Activated naive CD8-positive, alpha-beta T cell treated with anti-CD3 and anti-CD28 coated beads, Interleukin-2, amount 50 U/mL, for 16 hours (primary cell): ENCODE data around the gene PC.
"Not testable (repeated sequence)": the region's sequence is repeated elsewhere in the genome, so short reads cannot be mapped to it uniquely, and the experiment has no call there.

Experiments
- DNase-seq: peaks from one replicate; pipeline ENCODE4 v3.0.0-alpha.2; 2020; ENCODE audit warnings: low read depth, low spot score

Gene PC, protein sequence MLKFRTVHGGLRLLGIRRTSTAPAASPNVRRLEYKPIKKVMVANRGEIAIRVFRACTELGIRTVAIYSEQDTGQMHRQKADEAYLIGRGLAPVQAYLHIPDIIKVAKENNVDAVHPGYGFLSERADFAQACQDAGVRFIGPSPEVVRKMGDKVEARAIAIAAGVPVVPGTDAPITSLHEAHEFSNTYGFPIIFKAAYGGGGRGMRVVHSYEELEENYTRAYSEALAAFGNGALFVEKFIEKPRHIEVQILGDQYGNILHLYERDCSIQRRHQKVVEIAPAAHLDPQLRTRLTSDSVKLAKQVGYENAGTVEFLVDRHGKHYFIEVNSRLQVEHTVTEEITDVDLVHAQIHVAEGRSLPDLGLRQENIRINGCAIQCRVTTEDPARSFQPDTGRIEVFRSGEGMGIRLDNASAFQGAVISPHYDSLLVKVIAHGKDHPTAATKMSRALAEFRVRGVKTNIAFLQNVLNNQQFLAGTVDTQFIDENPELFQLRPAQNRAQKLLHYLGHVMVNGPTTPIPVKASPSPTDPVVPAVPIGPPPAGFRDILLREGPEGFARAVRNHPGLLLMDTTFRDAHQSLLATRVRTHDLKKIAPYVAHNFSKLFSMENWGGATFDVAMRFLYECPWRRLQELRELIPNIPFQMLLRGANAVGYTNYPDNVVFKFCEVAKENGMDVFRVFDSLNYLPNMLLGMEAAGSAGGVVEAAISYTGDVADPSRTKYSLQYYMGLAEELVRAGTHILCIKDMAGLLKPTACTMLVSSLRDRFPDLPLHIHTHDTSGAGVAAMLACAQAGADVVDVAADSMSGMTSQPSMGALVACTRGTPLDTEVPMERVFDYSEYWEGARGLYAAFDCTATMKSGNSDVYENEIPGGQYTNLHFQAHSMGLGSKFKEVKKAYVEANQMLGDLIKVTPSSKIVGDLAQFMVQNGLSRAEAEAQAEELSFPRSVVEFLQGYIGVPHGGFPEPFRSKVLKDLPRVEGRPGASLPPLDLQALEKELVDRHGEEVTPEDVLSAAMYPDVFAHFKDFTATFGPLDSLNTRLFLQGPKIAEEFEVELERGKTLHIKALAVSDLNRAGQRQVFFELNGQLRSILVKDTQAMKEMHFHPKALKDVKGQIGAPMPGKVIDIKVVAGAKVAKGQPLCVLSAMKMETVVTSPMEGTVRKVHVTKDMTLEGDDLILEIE

DNA sequence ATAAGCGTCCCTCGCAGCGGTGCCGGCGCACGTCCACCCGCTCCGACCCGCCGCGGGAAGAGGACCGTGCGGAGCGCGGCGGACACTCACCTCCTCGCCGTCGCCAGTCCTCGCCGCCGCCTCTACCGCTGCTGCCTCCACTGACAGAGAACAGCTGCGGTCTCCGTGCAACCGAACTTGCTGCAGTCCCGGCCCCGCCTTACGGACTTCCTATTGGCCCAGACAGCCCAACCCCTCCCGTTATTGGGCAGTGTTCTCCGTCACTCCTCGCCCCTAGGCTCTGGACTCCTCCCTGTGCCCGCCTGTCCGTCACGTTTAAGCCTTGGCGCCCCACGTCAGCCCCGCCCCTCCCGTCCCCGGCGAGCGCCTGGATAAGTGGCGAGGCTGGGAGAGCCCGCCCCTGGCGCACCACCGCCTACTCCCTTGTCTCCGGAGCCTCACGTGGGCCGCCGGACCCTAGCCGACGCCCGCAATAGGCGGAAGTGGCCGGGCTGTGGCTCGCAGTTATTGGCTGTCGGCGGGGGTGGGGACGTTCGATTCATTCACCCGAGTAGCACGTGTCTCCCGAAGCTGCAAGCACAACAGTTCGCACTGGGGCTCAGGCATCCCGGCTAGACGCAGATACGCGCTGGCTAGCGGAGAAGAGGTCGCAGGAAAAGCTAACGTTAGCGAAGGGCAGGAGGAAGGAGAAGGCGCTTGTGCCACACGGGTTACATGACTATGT lies at the start of gene PC:
TSS of gene PC (minus strand) at position 152 of the 724 bp plus-strand sequence. CDS start 86,224 bp downstream, outside the sequence.
- peak; percentile 92 for DNase-seq

DNA sequence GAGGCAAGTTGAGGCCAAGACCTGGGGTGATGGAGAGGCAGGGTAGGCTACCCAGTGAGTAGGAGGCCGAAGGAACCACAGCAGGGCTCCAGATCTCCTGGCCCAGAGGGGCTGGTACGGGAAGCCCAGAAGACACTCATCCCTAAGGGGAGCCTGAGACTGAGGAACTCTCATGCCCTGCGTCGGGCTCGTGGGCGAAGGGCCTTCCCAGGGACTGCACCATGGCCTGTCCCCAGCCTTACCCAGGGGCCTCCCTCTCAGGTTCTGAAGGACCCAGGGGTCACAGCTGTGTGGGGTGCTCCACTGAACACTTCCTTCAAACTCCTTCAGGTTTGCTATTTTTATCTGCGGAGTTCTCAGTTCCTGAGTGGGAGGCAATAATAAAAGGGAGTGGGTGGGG lies 48.9 kb upstream of the PC start:
- DNase-seq = no peak

DNA sequence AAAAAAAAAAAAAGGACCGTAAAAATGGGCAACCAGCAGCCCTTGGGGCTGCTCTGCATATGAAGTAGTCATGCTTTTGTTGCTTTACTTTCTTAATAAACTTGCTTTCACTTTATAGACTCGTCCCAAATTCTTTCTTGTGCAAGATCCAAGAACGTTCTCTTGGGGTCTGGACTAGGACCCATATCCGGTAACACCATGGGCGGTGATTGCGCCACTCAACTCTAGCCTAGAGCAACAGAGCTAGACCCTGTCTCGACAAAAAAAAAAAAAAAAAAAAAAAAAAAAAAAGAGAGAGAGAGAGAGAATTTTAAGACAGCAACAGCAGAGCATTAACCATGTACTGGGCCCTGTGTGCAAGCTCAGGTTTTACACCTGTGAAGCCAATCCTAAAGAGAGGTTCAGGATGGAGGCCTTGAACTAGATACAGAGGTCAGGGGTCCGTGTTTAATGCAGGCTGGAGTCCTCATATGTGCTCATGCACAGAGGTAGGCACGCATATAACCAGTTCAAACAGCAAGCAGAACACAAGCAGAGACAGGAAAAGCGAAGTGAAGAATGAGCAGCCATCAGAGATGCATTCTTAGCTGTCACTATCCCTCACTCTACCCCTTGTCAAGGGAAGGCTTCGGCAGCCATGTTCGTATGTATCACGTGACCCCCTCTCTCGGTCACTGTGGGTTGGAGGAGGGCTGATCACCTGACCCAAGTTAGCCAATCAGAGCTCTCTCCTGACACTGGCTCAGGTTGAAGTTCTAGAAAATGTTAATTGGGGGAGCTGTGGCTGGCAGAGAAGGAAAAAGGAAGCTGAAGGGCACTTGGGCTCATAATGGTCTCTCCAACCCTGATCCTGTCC lies 48.1 kb upstream of the PC start:
- DNase-seq = no peak

DNA sequence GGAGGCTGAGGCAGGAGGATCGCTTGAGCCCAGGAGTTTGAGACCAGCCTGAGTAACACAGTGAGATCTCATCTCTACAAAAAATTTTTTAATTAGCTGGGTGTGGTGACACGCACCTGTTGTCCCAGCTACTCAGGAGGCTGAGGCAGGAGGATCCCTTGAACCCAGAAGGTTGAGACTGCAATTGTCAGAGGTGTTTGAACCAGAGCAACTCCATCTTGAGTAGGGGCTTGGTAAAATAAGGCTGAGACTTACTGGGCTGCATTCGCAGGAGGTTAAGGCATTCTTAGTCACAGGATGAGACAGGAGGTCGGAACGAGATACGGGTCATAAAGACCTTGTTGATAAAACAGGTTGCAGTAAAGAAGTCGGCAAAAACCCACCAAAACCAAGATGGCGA lies 47.0 kb upstream of the PC start:
- not testable (repeated sequence) for DNase-seq

DNA sequence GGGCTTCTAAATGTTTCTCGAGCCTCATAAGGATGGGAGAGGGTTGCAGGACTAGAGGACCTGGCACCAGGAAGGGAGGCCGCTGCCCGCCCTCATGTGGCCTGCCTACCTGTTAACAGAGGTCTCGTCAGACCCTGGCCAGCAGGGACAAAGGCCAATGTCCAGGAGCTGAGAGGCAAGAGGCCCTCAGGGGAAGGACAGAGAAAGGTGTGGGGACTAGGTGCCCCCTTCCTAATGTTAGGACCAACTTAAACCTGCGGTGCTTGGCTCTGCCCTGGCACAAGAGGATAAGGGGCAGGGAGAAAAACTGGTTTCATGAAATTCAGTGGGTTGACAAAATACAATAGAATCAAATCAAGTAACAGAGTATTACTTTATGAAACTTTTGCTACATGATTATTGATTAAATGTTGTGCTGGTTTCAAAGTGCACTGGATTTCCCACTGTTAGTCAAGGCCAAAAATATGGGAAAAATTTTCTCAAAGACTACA lies 44.8 kb upstream of the PC start:
- no peak for DNase-seq

DNA sequence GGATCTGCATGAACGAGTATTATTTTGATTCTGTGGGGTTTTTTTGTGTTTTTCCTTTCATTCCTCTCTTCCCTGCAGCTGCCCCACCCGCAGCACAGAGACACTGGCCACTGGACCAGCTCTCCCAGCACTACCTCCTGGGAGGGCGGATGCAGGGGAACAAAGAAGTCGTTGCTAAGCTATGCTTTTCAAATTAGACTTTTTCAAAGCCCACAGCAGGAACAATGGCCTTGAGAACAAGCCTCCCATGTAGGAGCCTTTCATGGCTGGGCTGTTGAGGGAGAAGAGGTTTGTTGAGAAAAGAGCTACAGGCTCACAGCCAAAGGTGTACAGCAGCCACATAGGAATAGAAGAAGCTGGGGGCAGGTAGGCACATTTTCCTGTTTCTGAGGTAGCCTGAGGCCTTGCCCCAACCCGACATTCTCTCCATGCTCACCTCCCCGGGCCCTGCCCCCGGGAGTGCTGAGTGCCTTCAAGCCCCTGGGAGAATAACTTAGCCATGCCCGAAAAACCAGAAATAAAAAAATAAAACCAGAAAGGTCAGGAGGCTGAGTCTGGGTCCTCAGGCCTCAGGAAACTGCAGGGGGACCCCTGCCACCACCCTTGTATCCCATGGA lies 44.2 kb upstream of the PC start:
- DNase-seq = no peak

DNA sequence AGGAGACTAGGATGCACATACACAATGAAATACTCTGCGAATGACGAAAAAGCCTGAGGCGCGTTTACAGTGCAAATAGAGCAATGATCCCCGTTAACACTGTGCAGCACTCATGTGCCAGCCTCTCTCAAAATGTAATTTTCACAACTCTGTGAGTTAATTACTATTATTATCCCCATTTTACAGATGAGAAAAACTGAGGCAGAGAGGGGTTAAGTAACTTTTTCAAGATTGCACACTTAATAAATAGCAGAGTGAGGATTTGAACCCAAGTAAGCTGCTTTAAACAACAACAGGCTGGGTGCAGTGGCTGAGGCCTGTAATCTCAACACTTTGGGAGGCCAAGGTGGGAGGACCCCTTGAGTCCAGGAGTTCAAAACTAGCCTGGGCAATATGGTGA lies 43.1 kb upstream of the PC start:
- DNase-seq = no peak

DNA sequence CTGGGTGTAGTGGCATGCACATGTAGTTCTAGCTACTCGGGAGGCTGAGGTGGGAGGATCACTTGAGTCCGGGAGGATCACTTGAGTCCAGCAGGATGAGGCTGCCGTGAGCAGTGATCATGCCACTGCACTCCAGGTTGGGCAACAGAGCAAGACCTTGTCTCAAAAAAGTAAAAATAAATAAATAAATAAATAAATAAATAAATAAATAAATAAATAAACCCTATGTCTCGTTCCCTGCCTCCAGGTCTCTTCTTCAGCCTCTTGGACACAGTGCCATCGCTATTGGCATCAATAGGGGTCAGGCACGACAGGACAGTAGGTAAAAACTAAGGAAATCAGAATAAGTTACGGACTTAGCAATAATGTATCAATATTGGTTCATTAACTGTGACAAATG lies 41.4 kb upstream of the PC start:
- no peak for DNase-seq

DNA sequence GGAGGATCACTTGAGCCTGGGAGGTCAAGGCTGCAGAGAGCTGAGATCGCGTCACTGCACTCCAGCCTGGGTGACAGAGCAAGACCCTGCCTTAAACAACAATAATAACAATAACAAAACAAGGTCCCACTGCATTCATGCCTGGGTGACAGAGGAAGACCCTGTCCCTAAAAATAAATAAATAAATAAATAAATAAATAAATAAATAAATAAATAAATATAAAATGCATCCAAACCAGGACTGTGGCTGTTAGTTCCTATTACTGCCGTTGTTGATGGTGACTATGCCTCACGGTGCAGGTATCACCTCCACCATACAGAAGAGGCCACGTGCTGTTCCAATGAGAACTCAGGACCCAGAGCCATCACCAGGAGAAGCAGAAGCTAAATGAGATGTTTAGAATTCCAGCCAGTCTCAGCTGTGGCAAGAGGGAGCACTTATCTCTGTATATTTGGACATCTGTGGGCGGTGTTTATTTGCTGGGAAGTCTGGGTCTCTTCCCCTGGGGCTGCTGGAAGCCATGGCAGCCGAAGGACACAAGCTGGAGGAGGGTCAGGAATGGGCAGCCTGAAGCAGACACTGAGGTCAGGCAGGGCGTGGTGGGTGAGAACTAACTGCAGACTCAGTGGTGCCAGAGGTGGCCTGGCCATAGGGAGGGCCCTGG lies 38.6 kb upstream of the PC start:
- DNase-seq = no peak

DNA sequence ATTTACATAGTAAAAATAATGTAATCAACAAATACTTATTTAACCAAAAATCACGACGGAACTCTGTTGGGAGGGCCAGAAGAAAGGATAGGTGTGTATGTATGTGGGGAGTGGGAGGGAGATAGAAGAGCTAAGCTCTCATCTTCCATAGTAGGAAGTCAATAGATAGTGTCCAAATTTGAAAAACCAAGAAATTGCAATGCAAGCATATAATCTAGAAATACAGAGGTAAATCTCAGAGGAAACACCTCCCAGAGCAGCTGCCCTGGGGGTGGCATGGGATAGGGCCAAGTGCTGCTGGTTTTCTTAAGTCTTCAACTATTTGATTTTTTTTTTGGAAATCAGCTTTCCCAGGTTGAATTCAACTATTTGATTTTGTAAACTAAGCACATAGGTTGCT lies 33.9 kb upstream of the PC start:
- no peak for DNase-seq

DNA sequence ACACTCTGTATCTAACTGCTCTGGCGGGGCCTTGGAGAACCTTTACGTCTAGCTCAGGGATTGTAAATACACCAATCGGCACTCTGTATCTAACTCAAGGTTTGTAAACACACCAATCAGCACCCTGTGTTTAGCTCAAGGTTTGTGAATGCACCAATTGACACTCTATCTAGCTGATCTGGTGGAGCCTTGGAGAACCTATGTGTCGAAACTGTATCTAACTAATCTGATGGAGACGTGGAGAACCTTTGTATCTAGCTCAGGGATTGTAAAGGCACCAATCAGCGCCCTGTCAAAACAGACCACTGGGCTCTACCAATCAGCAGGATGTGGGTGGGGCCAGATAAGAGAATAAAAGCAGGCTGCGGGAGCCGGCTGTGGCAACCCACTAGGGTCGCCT lies 31.2 kb upstream of the PC start:
- DNase-seq = not testable (repeated sequence)

DNA sequence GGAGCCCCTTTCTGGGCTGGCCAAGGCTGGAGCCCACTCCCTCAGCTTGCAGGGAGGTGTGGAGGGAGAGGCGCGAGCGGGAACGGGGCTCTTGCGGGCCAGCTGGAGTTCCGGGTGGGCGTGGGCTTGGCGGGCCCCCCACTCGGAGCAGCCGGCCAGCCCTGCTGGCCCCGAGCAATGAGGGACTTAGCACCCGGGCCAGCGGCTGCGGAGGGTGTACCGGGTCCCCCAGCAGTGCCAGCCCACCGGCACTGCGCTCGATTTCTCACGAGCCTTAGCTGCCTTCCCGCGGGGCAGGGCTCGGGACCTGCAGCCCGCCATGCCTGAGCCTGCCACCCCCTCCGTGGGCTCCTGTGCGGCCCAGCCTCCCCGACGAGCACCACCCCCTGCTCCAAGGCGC lies 30.6 kb upstream of the PC start:
- DNase-seq = not testable (repeated sequence)

DNA sequence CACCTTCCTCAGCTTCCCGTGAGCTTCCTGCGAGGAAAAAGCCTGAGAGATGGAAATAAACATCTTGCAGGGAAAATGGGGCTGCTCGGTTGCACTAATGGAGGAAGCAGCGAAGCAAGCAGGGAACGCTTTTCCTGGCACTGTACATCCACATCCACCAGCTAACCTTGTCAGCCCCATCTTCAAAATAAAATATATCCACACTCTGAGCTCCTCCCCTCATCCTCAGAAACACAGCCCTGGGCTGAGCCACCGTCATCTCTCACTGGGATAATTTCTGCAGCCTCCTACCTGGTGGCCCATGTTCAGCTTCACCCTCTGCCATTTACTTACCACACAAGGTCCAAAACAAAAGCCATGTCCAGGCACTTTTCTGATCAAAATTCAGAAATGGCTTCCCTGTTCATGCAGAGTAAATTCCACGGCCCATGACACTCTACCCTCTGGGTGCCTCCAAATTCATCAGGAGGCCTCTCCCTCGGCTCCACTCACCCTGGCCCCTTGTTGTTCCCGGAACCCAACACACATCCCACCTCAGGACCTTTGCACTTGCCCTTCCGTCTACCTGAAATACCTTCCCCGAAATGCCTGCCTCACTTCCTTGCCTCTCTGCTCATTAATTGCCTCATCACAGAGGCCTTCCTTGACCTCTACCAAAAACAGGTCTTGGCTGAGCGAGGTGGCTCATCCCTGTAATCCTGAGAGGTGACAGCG lies 29.9 kb upstream of the PC start:
- DNase-seq = no peak

DNA sequence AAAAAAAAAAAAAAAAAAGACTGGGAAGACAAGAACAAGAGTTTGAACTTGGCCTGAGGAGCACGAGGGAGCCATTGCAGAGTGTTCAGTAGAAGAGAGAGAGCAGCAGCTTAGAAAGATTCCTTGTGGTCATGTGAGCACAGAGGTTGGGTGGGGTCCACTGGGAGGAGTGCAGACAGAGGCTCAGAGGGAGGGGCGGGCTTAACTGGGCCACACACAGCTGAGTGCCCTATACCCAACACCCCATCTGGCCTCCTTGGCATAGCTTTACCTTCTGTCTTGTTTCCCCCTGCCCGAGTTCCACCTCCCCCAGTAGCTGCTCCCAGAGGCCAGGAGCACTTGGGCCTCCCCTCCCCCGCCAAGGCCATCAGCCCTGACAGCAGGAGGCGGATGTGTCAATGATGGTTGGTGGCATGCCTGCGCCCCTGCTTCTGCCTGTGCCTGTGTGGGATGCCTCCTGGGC lies 29.0 kb upstream of the PC start:
- no peak for DNase-seq

DNA sequence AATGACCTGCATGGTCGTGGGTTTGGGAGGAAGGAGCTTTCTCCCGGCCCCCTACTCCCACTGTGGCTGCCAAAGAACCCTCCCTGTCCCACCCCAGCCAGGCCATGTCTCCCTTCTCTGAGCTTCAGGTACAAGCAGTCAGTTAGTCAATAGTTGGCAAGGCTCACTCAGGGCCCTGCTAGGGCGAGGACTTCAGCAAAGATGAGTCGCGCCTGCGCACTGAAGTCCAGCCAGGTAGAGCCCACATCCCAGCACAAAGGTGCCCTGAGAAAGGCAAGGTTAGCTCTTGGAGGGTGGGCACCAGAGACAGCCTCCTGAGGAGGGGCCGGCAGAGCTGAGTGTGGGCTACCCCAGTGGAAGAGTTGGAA lies 28.0 kb upstream of the PC start:
- no peak for DNase-seq

DNA sequence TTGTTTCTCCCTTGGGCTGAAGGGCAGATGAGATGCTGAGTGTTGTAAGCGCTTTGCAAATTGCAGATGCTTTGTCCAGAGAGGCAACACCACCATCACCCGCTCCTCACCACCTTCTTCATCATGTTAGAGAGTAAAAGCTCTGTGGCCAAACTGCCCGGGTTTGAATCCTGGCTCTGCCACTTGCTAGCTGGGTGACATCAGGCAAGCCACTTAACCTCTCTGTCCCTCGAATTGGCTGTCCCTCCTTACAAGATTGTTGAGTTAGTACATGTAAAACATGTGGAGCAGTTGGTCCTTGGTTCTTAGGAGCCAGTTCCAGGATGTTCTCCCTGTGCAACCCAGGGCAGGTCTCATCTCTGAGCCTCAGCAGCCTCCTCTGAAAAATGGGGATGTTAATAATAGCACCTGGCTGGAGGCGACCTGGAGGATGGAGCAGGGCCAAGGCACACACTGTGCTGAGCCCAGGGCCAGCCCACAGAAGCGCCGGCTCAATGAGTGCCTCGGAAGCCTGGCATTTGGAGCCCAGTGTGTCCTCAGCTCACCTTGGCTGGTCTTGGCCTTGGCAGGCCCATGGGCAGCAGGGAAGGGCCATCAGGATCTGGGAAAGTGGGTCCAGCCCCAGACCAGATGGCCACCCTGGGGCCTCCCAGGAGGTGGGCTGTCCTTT lies 27.5 kb upstream of the PC start:
- DNase-seq = no peak

DNA sequence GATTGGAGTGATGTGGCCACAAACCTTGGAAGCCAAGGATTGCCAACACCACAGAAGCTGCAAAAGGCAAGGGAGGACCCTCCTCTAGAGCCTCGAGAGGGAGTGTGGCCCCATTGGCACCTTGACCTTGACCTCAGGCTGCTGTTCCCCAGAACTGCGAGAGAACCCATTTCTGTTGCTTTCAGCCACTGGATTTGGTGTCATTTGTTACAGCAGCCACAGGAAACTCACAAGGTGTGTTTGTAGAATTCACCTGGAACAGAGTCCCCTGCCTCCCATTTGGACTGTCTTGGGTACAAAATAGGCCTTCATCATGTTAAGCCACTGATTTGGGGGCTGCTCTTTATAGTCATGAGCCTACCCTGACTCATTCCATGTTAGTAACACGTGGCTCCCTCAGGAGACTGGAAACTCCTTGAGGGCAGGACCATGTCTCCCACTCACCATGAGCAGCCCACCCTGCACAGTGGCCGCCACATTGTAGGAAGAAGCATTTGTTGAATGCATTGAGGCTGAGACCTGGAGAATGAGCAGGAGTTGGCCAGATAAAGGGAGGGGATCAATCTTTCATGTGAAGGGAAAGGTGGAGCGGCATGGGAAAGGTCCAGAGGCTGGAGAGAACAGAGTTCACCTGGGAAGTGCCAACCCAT lies 25.2 kb upstream of the PC start:
- DNase-seq = no peak
